KOPT-K1 (cell line): ENCODE measurements around the gene PRAMEF4.
"Not testable (repeated sequence)": the region's sequence is repeated elsewhere in the genome, so short reads cannot be mapped to it uniquely, and the experiment has no call there.

Experiments
- H3K27ac ChIP-seq: fragments of 200-600 bp; sonication (generic); 2 replicates; pipeline ENCODE4 v1.5.1; 2016; ENCODE audit warnings: antibody characterized with exemption, mild to moderate bottlenecking, low read depth, low read length; ENCODE audit not compliant: poor library complexity, severe bottlenecking
- H3K36me3 ChIP-seq: fragments of 200-600 bp; sonication (generic); 2 replicates; pipeline ENCODE4 v1.5.1; 2017; ENCODE audit warnings: antibody characterized with exemption, mild to moderate bottlenecking, low read length, moderate library complexity; ENCODE audit not compliant: insufficient read depth
- H3K9me3 ChIP-seq: fragments of 200-600 bp; sonication (generic); 2 replicates; pipeline ENCODE4 v1.5.1; 2017; ENCODE audit warnings: antibody characterized with exemption, low read length, mild to moderate bottlenecking; ENCODE audit not compliant: insufficient read depth, poor library complexity, severe bottlenecking

The PRAMEF4 gene

DNA sequence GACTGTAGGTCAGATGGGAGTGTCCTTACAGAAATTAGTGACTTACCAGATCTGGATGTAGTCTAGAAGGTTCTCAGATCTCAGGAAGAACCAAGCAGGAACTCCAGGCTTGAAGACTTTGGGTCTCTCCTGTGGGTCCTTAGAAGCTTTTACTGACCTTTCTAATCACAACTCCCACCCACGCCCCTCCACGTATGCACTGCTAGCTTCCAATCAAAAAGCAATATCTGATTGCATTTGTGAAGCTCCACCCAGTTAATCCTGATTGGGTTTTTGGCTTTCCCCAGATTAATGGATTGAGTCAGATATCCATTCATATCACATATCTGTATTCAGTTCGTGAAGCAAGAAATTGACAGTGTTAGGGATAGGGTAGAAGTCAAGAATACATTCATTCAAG, at the start of gene PRAMEF4:
Gene PRAMEF4, minus strand, starts transcription at position 101 of the 400 bp plus-strand sequence. CDS start 2,807 bp downstream, outside the sequence.
- H3K9me3 ChIP-seq, H3K27ac ChIP-seq, H3K36me3 ChIP-seq: not testable (repeated sequence)

DNA sequence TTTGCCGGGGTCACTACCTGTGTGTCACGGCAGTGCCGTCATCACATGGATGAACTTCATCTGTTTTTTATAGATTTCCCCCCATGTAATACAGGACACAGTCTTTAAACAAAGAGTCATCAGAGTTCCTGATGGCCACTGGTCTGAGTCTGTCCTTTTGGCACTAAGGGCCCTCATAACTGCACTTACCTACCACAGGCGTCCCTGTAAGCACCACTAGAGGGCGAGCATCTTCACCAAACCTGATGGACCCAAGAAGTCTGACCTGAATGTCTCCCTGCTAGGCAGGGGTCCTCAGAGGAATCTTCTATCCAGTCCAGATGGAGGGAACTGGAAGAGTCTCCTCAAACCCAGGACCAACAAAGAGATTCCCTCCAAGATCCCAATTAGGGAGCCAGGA, 38.4 kb upstream of the PRAMEF4 start:
- H3K27ac ChIP-seq, H3K36me3 ChIP-seq, H3K9me3 ChIP-seq: not testable (repeated sequence)

DNA sequence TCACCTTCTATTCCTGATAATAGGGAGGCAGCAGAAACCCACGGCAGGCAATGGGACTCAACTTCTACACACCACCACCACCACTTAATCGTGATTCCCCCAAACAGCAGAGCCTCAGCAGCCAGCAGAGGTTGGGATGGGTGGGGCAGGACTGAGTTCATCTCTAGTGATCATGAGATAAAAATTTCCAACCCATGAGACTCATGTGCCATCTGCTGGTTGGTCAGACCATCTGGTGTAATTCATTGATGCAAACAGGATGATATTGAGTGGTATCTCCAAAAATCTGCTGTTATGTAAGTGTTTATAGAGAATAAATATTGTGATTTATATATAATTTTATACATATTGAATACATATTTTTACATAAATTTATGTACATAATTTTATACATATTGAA, 35.7 kb upstream of the PRAMEF4 start:
- H3K36me3 ChIP-seq, H3K27ac ChIP-seq, H3K9me3 ChIP-seq: not testable (repeated sequence)

DNA sequence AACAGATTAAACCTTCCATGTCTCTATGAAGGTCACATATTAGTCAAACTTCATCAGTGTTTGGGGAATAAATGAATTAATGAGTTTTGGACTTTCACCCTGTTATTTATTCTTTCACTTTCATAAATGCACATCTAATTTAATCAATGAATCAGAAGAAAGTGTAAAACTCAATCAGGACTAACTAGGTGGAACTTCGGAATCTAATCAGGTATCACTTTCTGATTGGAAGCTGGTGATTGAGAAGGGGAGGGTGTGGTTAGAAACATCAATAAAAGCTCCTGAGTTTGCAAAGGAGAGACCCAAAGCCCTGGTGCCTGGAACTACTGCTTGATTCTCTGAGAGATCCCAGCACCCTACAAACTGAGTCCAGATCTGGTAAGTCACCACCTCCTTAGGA, 30.3 kb upstream of the PRAMEF4 start, which contains the start of gene PRAMEF7:
Gene PRAMEF7, plus strand, starts transcription at position 301 of the 400 bp plus-strand sequence. CDS start 1,083 bp downstream, outside the sequence.
- not testable (repeated sequence) for H3K9me3 ChIP-seq, H3K27ac ChIP-seq, H3K36me3 ChIP-seq

DNA sequence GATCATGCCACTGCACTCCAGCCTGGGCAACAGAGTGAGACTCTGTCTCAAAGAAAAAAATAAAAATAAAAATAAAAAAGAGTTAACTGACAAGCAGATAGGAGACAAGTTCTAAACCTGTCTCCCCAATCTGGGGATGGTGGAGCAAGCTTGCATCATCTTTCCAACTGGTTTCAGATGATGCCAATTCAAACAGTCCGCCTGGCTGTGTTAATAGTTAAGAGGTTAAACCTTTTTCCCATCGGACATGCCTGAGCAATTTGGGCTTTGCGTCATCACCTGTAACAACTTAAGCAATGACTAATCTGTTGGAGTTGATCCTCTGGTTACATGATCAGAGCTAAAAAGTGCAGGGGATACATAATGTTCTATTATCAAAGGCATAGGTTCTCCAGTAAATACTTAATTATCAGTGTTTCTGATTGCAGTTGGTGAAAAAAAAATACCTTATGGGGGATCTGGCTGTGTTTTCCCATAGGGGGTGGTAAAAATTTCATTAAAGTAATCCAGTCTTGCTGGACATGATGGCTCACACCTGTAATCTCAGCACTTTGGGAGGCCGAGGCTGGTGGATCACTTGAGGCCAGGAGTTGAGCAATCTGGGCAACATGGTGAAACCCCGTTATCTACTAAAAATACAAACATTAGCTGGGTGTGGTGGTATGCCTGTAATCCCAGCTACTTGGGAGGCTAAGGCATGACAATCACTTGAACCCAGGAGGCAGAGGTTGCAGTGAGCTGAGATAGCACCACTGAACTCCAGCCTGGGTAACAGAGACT, 18.0 kb upstream of the PRAMEF4 start:
- H3K9me3 ChIP-seq, H3K27ac ChIP-seq, H3K36me3 ChIP-seq: not testable (repeated sequence)

DNA sequence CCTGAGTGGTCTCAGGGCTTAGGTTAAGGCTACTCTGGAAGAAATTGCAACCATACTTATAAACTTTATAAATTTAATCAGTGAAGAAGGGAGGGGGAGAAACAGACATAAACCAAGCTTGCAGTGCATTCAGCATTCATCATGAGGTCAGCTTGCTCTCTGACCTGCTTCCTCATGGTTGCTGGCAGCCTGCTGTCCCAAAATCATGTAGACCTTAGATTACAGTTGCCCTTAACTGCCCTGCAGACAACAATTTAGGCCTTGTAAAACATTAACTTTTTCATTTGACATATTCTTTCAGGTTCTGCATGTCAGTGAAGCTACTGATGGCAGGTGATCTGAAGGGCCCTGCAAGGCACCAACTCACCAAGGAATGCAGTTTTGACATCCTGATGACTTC, 13.2 kb upstream of the PRAMEF4 start:
- not testable (repeated sequence) for H3K36me3 ChIP-seq, H3K9me3 ChIP-seq, H3K27ac ChIP-seq

DNA sequence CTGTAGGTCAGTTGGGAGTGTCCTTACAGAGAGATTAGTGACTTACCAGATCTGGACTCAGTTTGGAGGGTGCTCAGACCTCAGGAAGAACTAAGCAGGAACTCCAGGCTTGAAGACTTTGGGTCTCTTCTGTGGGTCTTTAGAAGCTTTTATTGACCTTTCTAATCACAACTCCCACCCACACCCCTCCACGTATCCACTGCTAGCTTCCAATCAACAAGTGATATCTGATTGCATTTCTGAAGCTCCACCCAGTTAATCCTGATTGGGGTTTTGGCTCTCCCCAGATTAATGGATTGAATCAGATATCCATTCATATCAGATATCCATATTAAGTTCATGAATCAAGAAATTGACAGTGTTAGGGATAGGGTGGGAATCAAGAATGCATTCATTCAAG, 12.2 kb upstream of the PRAMEF4 start, which contains the start of gene PRAMEF10:
Gene PRAMEF10, minus strand, starts transcription at position 101 of the 400 bp plus-strand sequence. CDS start 2,423 bp downstream, outside the sequence.
- H3K36me3 ChIP-seq, H3K27ac ChIP-seq, H3K9me3 ChIP-seq: not testable (repeated sequence)

DNA sequence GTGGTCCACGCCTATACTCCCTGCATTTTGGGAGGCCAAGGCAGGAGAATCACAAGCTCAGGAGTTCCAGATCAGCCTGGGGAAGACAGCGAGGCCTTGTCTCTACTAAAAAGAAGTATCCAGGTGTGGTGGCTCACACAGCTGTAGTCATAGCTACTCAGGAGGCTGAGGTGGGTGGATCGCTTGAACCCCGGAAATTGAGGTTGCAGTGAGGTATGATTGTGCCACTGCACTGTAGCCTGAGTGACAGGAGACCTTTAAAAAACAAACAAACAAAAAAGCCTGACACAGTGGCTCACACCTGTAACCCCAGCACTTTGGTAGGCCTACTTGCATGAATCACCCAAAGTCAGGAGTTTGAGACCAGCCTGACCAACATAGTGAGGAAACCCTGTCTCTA, 7.5 kb downstream of the PRAMEF4 start:
- not testable (repeated sequence) for H3K36me3 ChIP-seq

DNA sequence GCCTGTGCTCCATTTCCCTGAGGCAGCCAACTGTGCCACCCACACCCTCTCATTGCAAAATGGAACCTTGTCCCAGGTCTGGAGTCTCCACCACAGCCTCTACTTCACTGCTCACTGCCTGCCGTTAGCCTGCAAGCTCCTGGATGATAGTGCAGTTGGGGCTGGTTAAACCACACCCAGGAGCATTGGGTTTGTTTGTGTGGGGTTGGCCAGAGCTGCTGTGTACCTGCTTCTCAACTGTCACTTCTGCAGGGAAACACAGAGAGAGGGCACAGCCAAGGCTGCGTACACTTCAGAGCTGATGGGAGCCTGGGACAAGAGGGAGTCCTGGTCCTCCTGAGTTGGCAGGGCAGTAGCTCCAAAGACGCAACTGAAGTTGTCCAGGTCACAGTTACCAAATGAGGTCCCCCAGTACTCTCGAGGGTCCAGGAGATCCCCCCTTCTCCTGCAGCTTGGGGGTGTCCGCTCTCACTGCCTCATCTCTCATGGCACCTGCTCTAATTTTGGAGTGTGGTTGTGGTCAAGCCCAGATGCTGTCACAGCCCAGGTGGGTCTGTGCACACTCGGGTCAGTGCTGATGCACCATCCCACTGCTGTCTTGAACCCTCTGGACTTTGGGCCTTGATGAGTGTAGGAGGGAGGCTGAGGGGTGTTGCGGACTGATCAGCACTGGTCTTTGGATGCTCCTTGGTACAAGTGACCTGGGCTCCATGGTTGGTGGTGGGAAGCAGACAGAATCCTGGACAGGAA, 22.7 kb downstream of the PRAMEF4 start:
- not testable (repeated sequence) for H3K27ac ChIP-seq, H3K36me3 ChIP-seq, H3K9me3 ChIP-seq

More for the DNA sequence above, 7.5 kb downstream of the PRAMEF4 start:
- H3K27ac ChIP-seq, H3K9me3 ChIP-seq: not testable (repeated sequence)

DNA sequence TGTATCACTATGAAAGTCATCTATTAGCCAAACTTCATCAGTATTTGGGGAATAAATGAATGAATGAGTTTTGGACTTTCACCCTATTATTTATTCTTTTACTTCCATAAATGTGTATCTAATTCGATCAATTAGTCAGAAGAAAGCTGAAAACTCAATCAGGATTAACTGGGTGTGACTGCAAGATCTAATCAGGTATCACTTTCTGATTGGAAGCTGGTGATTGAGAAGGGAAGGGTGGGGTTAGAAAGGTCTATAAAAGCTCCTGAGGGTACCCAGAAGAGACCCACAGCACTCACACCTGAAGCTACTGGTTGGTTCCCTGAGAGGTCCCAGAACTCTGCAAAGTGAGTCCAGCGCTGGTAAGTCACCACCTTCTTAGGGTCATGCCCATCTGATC, 29.2 kb downstream of the PRAMEF4 start, which contains the start of gene PRAMEF2:
Gene PRAMEF2, plus strand, starts transcription at position 301 of the 400 bp plus-strand sequence. CDS start 1,924 bp downstream, outside the sequence.
- not testable (repeated sequence) for H3K27ac ChIP-seq, H3K9me3 ChIP-seq, H3K36me3 ChIP-seq

DNA sequence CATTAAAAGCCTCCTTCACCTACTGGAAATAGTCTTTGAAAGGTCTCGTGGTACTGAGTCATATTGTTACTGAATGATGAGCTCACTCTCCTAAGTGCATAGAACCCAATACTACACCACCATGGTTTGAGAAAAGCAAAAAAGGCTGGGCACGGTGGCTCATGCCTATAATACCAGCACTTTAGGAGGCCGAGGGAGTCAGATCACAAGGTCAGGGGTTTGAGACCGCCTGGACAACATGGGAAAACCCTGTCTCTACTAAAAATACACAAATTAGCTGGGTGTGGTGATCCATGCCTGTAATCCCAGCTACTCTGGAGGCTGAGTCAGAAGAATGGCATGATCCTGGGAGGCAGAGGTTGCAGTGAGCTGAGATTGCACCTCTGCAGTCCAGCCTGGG, 34.2 kb downstream of the PRAMEF4 start:
- Histone ChIP-seq H3K9me3 (no peaks in the 10 kb centered on the region), H3K27ac (no peak overlapping the region), H3K36me3 (no peaks in the 10 kb centered on the region)

DNA sequence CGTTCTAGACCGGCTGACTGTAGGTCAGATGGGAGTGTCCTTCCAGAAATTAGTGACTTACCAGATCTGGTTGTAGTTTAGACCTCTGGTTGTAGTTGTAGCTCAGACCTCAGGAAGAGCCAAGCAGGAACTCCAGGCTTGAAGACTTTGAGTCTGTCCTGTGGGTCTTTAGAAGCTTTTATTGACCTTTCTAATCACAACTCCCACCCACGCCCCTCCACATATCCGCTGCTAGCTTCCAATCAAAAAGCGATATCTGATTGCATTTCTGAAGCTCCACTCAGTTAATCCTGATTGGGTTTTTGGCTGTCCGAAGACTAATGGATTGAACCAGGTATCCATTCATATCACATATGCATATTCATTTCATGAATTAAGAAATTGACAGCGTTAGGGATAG, 37.4 kb downstream of the PRAMEF4 start, which contains the start of gene HNRNPCL1:
Gene HNRNPCL1, minus strand, starts transcription at position 101 of the 400 bp plus-strand sequence. CDS start 431 bp downstream, outside the sequence.
- H3K36me3 ChIP-seq, H3K27ac ChIP-seq, H3K9me3 ChIP-seq: not testable (repeated sequence)

DNA sequence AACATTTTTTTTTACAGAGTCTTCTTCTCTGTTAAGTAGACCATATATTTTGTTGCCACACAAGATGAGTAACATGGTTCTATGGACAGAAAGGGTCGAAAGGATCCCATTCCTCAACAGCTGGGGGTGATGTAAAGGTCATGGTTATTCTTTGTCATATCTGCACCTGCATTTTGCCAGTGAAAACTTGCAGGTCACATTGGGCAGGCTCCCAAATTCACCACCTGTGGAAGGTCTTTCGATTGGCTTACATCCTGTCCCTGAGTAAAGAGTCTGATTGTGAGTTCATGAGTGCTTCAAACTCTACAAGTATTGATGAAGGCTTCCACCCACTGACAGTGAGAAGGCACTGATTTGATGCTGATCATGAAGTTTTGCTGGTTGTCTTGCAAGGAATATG, 52.8 kb downstream of the PRAMEF4 start:
- H3K27ac ChIP-seq, H3K9me3 ChIP-seq, H3K36me3 ChIP-seq: not testable (repeated sequence)

DNA sequence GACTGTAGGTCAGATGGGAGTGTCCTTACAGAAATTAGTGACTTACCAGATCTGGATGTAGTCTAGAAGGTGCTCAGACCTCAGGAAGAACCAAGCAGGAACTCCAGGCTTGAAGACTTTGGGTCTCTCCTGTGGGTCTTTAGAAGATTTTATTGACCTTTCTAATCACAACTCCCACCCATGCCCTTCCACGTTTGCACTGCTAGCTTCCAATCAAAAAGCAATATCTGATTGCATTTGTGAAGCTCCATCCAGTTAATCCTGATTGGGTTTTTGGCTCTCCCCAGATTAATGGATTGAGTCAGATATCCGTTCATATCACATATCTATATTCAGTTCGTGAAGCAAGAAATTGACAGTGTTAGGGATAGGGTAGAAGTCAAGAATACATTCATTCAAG, 54.7 kb downstream of the PRAMEF4 start, which contains the start of gene PRAMEF11:
Gene PRAMEF11, minus strand, starts transcription at position 101 of the 400 bp plus-strand sequence. CDS start 2,621 bp downstream, outside the sequence.
- not testable (repeated sequence) for H3K36me3 ChIP-seq, H3K9me3 ChIP-seq, H3K27ac ChIP-seq
